Measurements from ENCODE around the gene BCKDHB. TPM values are rescaled to one million over a fixed set of nuclear protein-coding genes. Genes with fewer than 3 reads are reported as not detected.

BCKDHB gene
- polyA plus RNA-seq, 1 donor (not counting 4 experiments of a cell fraction or from before 2014, with no cell fraction given): 20.9 TPM

GRCh38 chr6:80357674-80358073 is 251.2 kb downstream of the BCKDHB start:
- Histone ChIP-seq H3K79me2 (ENCODE audit: control insufficient read depth, insufficient read depth, low read length) (no peaks in the 10 kb centered on the region), H3K36me3 (ENCODE audit: control insufficient read depth in 2 of 2, extremely low read depth in 1 of 2, insufficient read depth in 2 of 2, low read length in 2 of 2) (no peaks in the 10 kb centered on the region), H3K4me3 (ENCODE audit: control insufficient read depth in 2 of 3, extremely low read depth in 1 of 3, insufficient read depth in 2 of 3, low read depth in 1 of 3, low read length in 3 of 3) (no peak overlapping the region), H4K20me1 (ENCODE audit: control insufficient read depth, extremely low read depth, insufficient read depth, low read length) (no peaks in the 10 kb centered on the region), H3K4me1 (ENCODE audit: control insufficient read depth, extremely low read depth, insufficient read depth, low read length) (no peaks in the 10 kb centered on the region), H3K9me1 (ENCODE audit: control insufficient read depth, extremely low read depth, insufficient read depth, low read length) (no peaks in the 10 kb centered on the region), H3K27ac (ENCODE audit: control insufficient read depth, insufficient read depth, low read length) (no peak overlapping the region), H3K9ac (ENCODE audit: control insufficient read depth, extremely low read depth, insufficient read depth, low read length) (no peak overlapping the region), H3K9me3 (ENCODE audit: control insufficient read depth, low read depth, low read length) (no peaks in the 10 kb centered on the region), H2AFZ (ENCODE audit: control insufficient read depth, low read length) (no peak overlapping the region), H3K4me2 (ENCODE audit: control insufficient read depth, extremely low read depth, insufficient read depth, low read depth, low read length) (no peak overlapping the region), H3K27me3 (ENCODE audit: control insufficient read depth, extremely low read depth, insufficient read depth, low read length) (no peaks in the 10 kb centered on the region)
- DNase-seq (ENCODE audit: low read depth, low spot score): no peak
- no peak for TF ChIP-seq CTCF (optimal IDR thresholded peaks at IDR 0.05 in 1 of 3, IDR thresholded peaks at IDR 0.05 in 1 of 3, conservative IDR thresholded peaks at IDR 0.05 in 1 of 3; ENCODE audit: extremely low read depth in 1 of 3, insufficient read depth in 2 of 3, low read length in 3 of 3)
- no peak for TF ChIP-seq EZH2 (IDR thresholded peaks at IDR 0.05; ENCODE audit: low read length)
- dilution Hi-C loops (cut with MboI; ENCODE audit: extremely low pct_ligation_motif_present, low sequenced_read_pairs): no loop called here
- FAIRE-seq: no peak

GRCh38 chr6:80363501-80364122 is 257.1 kb downstream of the BCKDHB start:
- TF ChIP-seq CTCF (optimal IDR thresholded peaks at IDR 0.05 in 1 of 3, IDR thresholded peaks at IDR 0.05 in 1 of 3, conservative IDR thresholded peaks at IDR 0.05 in 1 of 3; ENCODE audit: extremely low read depth in 1 of 3, insufficient read depth in 2 of 3, low read length in 3 of 3) (no peak), EZH2 (IDR thresholded peaks at IDR 0.05; ENCODE audit: low read length) (no peak)
- no peaks in the 10 kb centered on the region for H3K9me3 ChIP-seq (ENCODE audit: control insufficient read depth, low read depth, low read length)
- dilution Hi-C loops (cut with MboI; ENCODE audit: extremely low pct_ligation_motif_present, low sequenced_read_pairs): no loop called here
- H2AFZ ChIP-seq (ENCODE audit: control insufficient read depth, low read length): no peak overlapping the region
- no peaks in the 10 kb centered on the region for H3K27me3 ChIP-seq (ENCODE audit: control insufficient read depth, extremely low read depth, insufficient read depth, low read length)
- H3K36me3 ChIP-seq (ENCODE audit: control insufficient read depth in 2 of 2, extremely low read depth in 1 of 2, insufficient read depth in 2 of 2, low read length in 2 of 2): no peaks in the 10 kb centered on the region
- H3K27ac ChIP-seq (ENCODE audit: control insufficient read depth, insufficient read depth, low read length): no peak overlapping the region
- no peak overlapping the region for H3K4me3 ChIP-seq (ENCODE audit: control insufficient read depth in 2 of 3, extremely low read depth in 1 of 3, insufficient read depth in 2 of 3, low read depth in 1 of 3, low read length in 3 of 3)
- H4K20me1 ChIP-seq (ENCODE audit: control insufficient read depth, extremely low read depth, insufficient read depth, low read length): no peaks in the 10 kb centered on the region
- FAIRE-seq (no peak), DNase-seq (ENCODE audit: low read depth, low spot score) (no peak)
- no peak overlapping the region for H3K4me2 ChIP-seq (ENCODE audit: control insufficient read depth, extremely low read depth, insufficient read depth, low read depth, low read length)
- H3K4me1 ChIP-seq (ENCODE audit: control insufficient read depth, extremely low read depth, insufficient read depth, low read length): no peaks in the 10 kb centered on the region
- no peaks in the 10 kb centered on the region for H3K9me1 ChIP-seq (ENCODE audit: control insufficient read depth, extremely low read depth, insufficient read depth, low read length)
- H3K79me2 ChIP-seq (ENCODE audit: control insufficient read depth, insufficient read depth, low read length): no peaks in the 10 kb centered on the region
- no peak overlapping the region for H3K9ac ChIP-seq (ENCODE audit: control insufficient read depth, extremely low read depth, insufficient read depth, low read length)
